HG02981 (cell line): ENCODE results near the gene CAPZB.

Experiments
- ATAC-seq: cut with Tn5 transposase; IDR thresholded peaks from one replicate; pipeline ENCODE4 v1.9.1; 2021; ENCODE audit warnings: mild to moderate bottlenecking, moderate library complexity; ENCODE audit not compliant: unreplicated experiment

The CAPZB gene

GRCh38 chr1:19353596-19353995 lies 131.7 kb downstream of the CAPZB start:
- ATAC-seq: no peak

- no peak for ATAC-seq
Measured at GRCh38 chr1:19352839-19353238, 132.5 kb downstream of the CAPZB start.

GRCh38 chr1:19351873-19352272 lies 133.5 kb downstream of the CAPZB start:
- no peak for ATAC-seq

GRCh38 chr1:19350566-19350965 lies 134.8 kb downstream of the CAPZB start:
- ATAC-seq: no peak

GRCh38 chr1:19349999-19350398 lies 135.3 kb downstream of the CAPZB start:
- ATAC-seq: no peak

GRCh38 chr1:19348441-19349198 lies 136.7 kb downstream of the CAPZB start:
- ATAC-seq: no peak

GRCh38 chr1:19347533-19348172 lies 137.7 kb downstream of the CAPZB start:
- no peak for ATAC-seq

- ATAC-seq: no peak
Measured at GRCh38 chr1:19346026-19346425, 139.3 kb downstream of the CAPZB start.

GRCh38 chr1:19345391-19345790 lies 139.9 kb downstream of the CAPZB start:
- ATAC-seq: no peak

- ATAC-seq: no peak
Measured at GRCh38 chr1:19344831-19345230, 140.5 kb downstream of the CAPZB start.

- ATAC-seq: no peak
Measured at GRCh38 chr1:19344372-19344810, 140.9 kb downstream of the CAPZB start.

- ATAC-seq: no peak
Measured at GRCh38 chr1:19343617-19344350, 141.6 kb downstream of the CAPZB start.

- no peak for ATAC-seq
Measured at GRCh38 chr1:19342894-19343616, 142.3 kb downstream of the CAPZB start.

- no peak for ATAC-seq
Measured at GRCh38 chr1:19342062-19342750, 143.1 kb downstream of the CAPZB start.

- no peak for ATAC-seq
Measured at GRCh38 chr1:19341201-19342061, 143.9 kb downstream of the CAPZB start.

GRCh38 chr1:19340387-19340937 lies 144.9 kb downstream of the CAPZB start:
- no peak for ATAC-seq

GRCh38 chr1:19339214-19339861 lies 146.0 kb downstream of the CAPZB start:
- no peak for ATAC-seq

- no peak for ATAC-seq
Measured at GRCh38 chr1:19338323-19338762, 147.0 kb downstream of the CAPZB start.

- no peak for ATAC-seq
Measured at GRCh38 chr1:19337289-19337688, 148.1 kb downstream of the CAPZB start.
